Mucosa of descending colon (tissue), 3 donors: ENCODE results near the gene NME9. TPM values are rescaled to one million over a fixed set of nuclear protein-coding genes. Genes with fewer than 3 reads are reported as not detected.

Experiments used
- ATAC-seq: fragments of 200-7000 bp; cut with Tn5 transposase; one replicate; pipeline ENCODE4 v1.9.1; 2020; ENCODE audit warnings: mild to moderate bottlenecking, moderate library complexity
- DNase-seq, 3 donors: peaks; one replicate each; pipeline ENCODE4 v3.0.0-alpha.2; 2020
- H3K36me3 ChIP-seq: fragments of 200-600 bp; one replicate; pipeline ENCODE4 v1.8.0; 2021; ENCODE audit warnings: low read depth, mild to moderate bottlenecking
- H3K4me1 ChIP-seq: fragments of 200-600 bp; one replicate; pipeline ENCODE4 v1.8.0; 2021; ENCODE audit warnings: low read depth, mild to moderate bottlenecking
- H3K4me3 ChIP-seq: fragments of 200-600 bp; one replicate; pipeline ENCODE4 v1.8.0; 2021; ENCODE audit warnings: mild to moderate bottlenecking
- H3K9me3 ChIP-seq: fragments of 200-600 bp; one replicate; pipeline ENCODE4 v1.8.0; 2021; ENCODE audit warnings: mild to moderate bottlenecking
- intact Hi-C, 2 donors: fragments of 100-400 bp; cut with DNase I in 1 of 2; cut with micrococcal nuclease in 1 of 2; formaldehyde crosslinking; loops; one replicate each; pipeline versions ENCODE4 v1.11.0 to v1.11.1; 2022; cut with DNase I, micrococcal nuclease
- total RNA-seq, 3 donors: library from RNA; stranded (reverse); fragmentation: NEBNext Ultra II Directional in 2 of 3; extraction: Animal tissue kit (Norgen Biotek cat#: 25700) in 2 of 3; gene quantifications; one replicate each; pipeline versions ENCODE4 v1.2.1 to v1.2.4, GENCODE V29; 2021 to 2023
- TF ChIP-seq, protein P1 (sequence below): fragments of 200-600 bp; IDR thresholded peaks from one replicate; pipeline ENCODE4 v1.8.0; 2022; ENCODE audit warnings: antibody characterized with exemption, mild to moderate bottlenecking
- donor health status: DM: no; HTN: no; CAD: no; lungs with moderate emphysema.
- donor health status: DM: no; HTN: no; CAD: no.
- donor health status: DM: no; HTN: yes; CAD: no.

The NME9 gene
- total RNA-seq, 3 donors from 2014 or later: 0.41 TPM; not detected in 2

DNA sequence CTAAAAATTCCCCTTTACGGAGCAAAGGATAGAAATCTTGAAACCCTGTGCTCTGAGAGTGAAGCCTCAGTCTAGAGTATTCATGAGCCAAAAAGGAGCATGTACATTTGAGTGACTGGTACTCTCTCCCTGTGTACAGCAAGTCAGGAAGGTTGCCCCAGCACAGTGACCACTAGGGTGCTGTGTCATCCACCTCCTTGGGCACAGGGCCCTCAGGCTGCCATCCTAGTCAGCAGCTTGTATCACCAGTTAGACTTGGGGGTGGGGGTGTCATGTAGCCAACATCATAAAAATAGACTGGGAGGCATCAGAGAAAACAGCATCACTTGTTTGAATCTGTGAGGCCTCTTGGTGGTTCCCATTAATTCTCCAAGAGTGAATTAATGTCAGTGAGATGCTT, 12.0 kb downstream of the NME9 start:
- no peaks in the 10 kb centered on the region for H3K36me3 ChIP-seq
- H3K4me1 ChIP-seq: no peaks in the 10 kb centered on the region
- H3K4me3 ChIP-seq: no peak overlapping the region
- ATAC-seq: no peak
- no peak for DNase-seq
- TF ChIP-seq, protein P1, sequence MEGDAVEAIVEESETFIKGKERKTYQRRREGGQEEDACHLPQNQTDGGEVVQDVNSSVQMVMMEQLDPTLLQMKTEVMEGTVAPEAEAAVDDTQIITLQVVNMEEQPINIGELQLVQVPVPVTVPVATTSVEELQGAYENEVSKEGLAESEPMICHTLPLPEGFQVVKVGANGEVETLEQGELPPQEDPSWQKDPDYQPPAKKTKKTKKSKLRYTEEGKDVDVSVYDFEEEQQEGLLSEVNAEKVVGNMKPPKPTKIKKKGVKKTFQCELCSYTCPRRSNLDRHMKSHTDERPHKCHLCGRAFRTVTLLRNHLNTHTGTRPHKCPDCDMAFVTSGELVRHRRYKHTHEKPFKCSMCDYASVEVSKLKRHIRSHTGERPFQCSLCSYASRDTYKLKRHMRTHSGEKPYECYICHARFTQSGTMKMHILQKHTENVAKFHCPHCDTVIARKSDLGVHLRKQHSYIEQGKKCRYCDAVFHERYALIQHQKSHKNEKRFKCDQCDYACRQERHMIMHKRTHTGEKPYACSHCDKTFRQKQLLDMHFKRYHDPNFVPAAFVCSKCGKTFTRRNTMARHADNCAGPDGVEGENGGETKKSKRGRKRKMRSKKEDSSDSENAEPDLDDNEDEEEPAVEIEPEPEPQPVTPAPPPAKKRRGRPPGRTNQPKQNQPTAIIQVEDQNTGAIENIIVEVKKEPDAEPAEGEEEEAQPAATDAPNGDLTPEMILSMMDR: no peak
- intact Hi-C loops: no loop called here
- H3K9me3 ChIP-seq: no peaks in the 10 kb centered on the region

GRCh38 chr3:138314751-138315150, 14.9 kb downstream of the NME9 start:
- H3K9me3 ChIP-seq: peaks cover 8% of the 10 kb centered on the region
- TF ChIP-seq, protein P1: no peak
- H3K4me1 ChIP-seq: no peaks in the 10 kb centered on the region
- intact Hi-C loops: no loop called here
- no peak overlapping the region for H3K4me3 ChIP-seq
- H3K36me3 ChIP-seq: no peaks in the 10 kb centered on the region
- DNase-seq (no peak), ATAC-seq (no peak)

GRCh38 chr3:138310494-138310893, 19.2 kb downstream of the NME9 start:
- ATAC-seq (no peak), DNase-seq (no peak)
- TF ChIP-seq, protein P1: no peak
- intact Hi-C loops: no loop called here
- Histone ChIP-seq H3K36me3 (no peaks in the 10 kb centered on the region), H3K4me3 (no peak overlapping the region), H3K4me1 (no peaks in the 10 kb centered on the region), H3K9me3 (peaks cover 28% of the 10 kb centered on the region)

DNA sequence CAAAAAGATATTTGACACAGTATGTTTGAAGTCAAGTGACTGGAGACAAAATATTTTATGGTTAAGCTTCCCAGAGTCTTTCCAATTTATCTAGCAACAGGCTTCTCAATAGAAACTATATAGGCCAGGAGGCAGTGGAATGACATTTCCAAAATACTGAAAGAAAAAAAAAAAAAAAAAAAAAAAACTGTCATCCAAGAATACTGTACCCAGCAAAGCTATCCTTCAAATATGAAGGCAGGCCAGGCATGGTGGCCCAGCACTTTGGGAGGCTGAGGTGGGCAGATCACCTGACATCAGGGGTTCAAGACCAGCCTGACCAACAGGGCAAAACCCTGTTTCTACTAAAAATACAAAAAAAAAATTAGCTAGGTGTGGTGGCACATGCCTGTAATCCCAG, 20.9 kb downstream of the NME9 start:
- TF ChIP-seq, protein P1: no peak
- Histone ChIP-seq H3K36me3 (no peaks in the 10 kb centered on the region), H3K4me3 (no peak overlapping the region), H3K4me1 (no peaks in the 10 kb centered on the region), H3K9me3 (peaks cover 28% of the 10 kb centered on the region)
- intact Hi-C loops: no loop called here
- no peak for ATAC-seq
- DNase-seq: no peak

DNA sequence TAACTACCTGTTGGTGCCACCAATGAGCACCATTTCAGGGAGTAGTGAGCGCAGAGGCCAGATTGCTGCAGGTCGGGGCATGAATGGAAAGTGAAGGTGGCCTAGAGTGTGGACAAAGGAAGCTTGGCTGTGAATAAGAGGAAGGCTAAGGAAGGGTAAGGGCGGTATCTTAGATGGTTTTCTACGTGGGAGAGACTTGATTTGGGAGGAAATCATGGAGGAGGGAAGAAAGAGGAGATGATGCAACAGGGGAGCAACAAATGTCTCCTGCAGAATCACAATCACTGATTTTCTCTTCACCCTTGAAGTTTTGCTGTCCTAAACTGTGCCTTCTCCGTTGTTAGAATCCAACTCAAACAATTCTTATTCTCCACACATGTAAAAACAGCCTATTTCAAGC, 21.8 kb downstream of the NME9 start:
- no peaks in the 10 kb centered on the region for H3K36me3 ChIP-seq
- H3K4me1 ChIP-seq: no peaks in the 10 kb centered on the region
- ATAC-seq (no peak), DNase-seq (no peak)
- no peak overlapping the region for H3K4me3 ChIP-seq
- intact Hi-C loops: no loop called here
- peaks cover 28% of the 10 kb centered on the region for H3K9me3 ChIP-seq
- TF ChIP-seq, protein P1: no peak

- ATAC-seq (no peak), DNase-seq (no peak)
- TF ChIP-seq, protein P1: no peak
- Histone ChIP-seq H3K4me3 (no peak overlapping the region), H3K9me3 (peaks cover 7% of the 10 kb centered on the region), H3K4me1 (no peaks in the 10 kb centered on the region), H3K36me3 (no peaks in the 10 kb centered on the region)
- intact Hi-C loops: no loop called here
Measured at GRCh38 chr3:138303474-138303873, 26.2 kb downstream of the NME9 start.
